Esophagus squamous epithelium (tissue), 5 donors: ENCODE measurements around the gene ASPHD2. TPM values are rescaled to one million over a fixed set of nuclear protein-coding genes. Genes with fewer than 3 reads are reported as not detected.

Experiments
- DNase-seq: peaks from one replicate; lab custom pipeline; 2025; lab: John Stamatoyannopoulos, UW
- H3K27ac ChIP-seq, 4 donors: fragments of 200-600 bp; sonication (generic); one replicate each; pipeline ENCODE4 v1.5.1; 2016 to 2019; ENCODE audit warnings: mild to moderate bottlenecking in 1 of 4
- H3K27me3 ChIP-seq, 4 donors: fragments of 200-600 bp; sonication (generic); 1 replicate in 3 of 4; 2 replicates in 1 of 4; pipeline versions ENCODE4 v1.5.1 to v1.6.0; 2017 to 2021; ENCODE audit warnings: antibody characterized with exemption in 1 of 4
- H3K36me3 ChIP-seq, 3 donors: fragments of 200-600 bp; sonication (generic); one replicate each; pipeline ENCODE4 v1.5.1; 2016 to 2019
- H3K4me1 ChIP-seq, 3 donors: fragments of 200-600 bp; sonication (generic); one replicate each; pipeline ENCODE4 v1.5.1; 2017 to 2019
- H3K4me3 ChIP-seq, 4 donors: fragments of 200-600 bp; sonication (generic); 1 replicate in 3 of 4; 2 replicates in 1 of 4; pipeline ENCODE4 v1.5.1; 2016 to 2019; ENCODE audit warnings: mild to moderate bottlenecking in 2 of 4, moderate library complexity in 1 of 4
- H3K9me3 ChIP-seq, 3 donors: fragments of 200-600 bp; sonication (generic); one replicate each; pipeline ENCODE4 v1.5.1; 2016 to 2019
- POLR2A ChIP-seq, 4 donors: fragments of 450-650 bp; IDR thresholded peaks; one replicate each; pipeline ENCODE4 v1.6.1; 2017; ENCODE audit warnings: antibody characterized with exemption in 4 of 4, mild to moderate bottlenecking in 4 of 4, moderate library complexity in 3 of 4
- WGBS, 2 donors: methylation state at CpG; one replicate each; pipeline ENCODE4 v1.1.5; 2018; 5-methylcytosine and 5-hydroxymethylcytosine counted together
- intact Hi-C: fragments of 100-400 bp; cut with DNase I; formaldehyde crosslinking; loops from one replicate; pipeline ENCODE4 v1.15.0; 2022
- total RNA-seq, 4 donors: library from RNA; depleted of rRNA; stranded (reverse); fragments of >200 nt; gene quantifications; one replicate each; pipeline ENCODE4 v1.1.0, GENCODE V29; 2016
- TF ChIP-seq, protein P1 (sequence below), 6 experiments: fragments of 450-650 bp in 4 of 6; fragments of 200-600 bp in 2 of 6; sonication (generic) in 2 of 6; IDR thresholded peaks; one replicate each; pipeline ENCODE4 v1.5.1; 2016 to 2019; ENCODE audit warnings: antibody characterized with exemption in 6 of 6, mild to moderate bottlenecking in 4 of 6, moderate library complexity in 4 of 6
- donor health status: DM: yes; HTN: yes; CAD: no.

ASPHD2 gene
- total RNA-seq, 4 donors from 2014 or later, result 1.3 to 2.1 (median 2.0) TPM

- Histone ChIP-seq H3K36me3 (no peaks in the 10 kb centered on the region), H3K4me1 (peaks cover 0 to 10% (median 0%) of the 10 kb centered on the region in 3 donors), H3K4me3 (no peak overlapping the region), H3K27me3 (peaks cover 0 to 89% (median 0%) of the 10 kb centered on the region in 4 donors), H3K9me3 (no peaks in the 10 kb centered on the region), H3K27ac (no peak overlapping the region)
- TF ChIP-seq POLR2A (IDR thresholded peaks at IDR 0.05), result no peak
- TF ChIP-seq, protein P1, sequence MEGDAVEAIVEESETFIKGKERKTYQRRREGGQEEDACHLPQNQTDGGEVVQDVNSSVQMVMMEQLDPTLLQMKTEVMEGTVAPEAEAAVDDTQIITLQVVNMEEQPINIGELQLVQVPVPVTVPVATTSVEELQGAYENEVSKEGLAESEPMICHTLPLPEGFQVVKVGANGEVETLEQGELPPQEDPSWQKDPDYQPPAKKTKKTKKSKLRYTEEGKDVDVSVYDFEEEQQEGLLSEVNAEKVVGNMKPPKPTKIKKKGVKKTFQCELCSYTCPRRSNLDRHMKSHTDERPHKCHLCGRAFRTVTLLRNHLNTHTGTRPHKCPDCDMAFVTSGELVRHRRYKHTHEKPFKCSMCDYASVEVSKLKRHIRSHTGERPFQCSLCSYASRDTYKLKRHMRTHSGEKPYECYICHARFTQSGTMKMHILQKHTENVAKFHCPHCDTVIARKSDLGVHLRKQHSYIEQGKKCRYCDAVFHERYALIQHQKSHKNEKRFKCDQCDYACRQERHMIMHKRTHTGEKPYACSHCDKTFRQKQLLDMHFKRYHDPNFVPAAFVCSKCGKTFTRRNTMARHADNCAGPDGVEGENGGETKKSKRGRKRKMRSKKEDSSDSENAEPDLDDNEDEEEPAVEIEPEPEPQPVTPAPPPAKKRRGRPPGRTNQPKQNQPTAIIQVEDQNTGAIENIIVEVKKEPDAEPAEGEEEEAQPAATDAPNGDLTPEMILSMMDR (IDR thresholded peaks at IDR 0.05), result no peak
- intact Hi-C loops, result no loop called here
- no peak for DNase-seq
- WGBS, 2 donors, result 81 to 90% methylated on average over 4 of the region's 4 CpGs
These were observed 14.7 kb upstream of the ASPHD2 start for GRCh38 chr22:26414347-26414746.

DNA sequence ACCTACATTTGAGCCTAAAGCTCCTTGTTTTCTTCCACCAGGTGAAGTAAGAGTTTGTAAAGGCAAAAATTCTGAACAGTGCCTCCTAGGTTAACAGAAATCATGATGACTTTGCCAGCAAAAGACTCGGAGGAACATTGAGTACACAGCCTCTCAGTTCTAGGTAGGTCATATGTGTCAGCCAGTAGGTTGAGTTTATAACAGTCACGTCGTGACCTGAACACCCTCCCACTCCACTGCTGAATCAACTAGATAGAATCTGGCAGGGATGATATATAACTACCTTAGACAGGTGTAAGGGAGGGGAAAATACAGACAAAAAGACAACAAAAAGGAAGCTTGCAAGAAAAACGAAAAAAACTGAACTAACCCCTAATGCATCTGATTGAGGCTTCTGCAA is 12.8 kb upstream of the ASPHD2 start:
- no peaks in the 10 kb centered on the region for H3K9me3 ChIP-seq
- TF ChIP-seq, protein P1 (IDR thresholded peaks at IDR 0.05), result no peak
- no peak for TF ChIP-seq POLR2A (IDR thresholded peaks at IDR 0.05)
- H3K27ac ChIP-seq, result no peak overlapping the region
- peaks cover 0 to 10% (median 0%) of the 10 kb centered on the region in 3 donors for H3K4me1 ChIP-seq
- 20 to 32% methylated on average over 4 of the region's 4 CpGs for WGBS, 2 donors
- H3K36me3 ChIP-seq, result no peaks in the 10 kb centered on the region
- DNase-seq, result no peak
- no peak overlapping the region for H3K4me3 ChIP-seq
- H3K27me3 ChIP-seq, result peaks cover 0 to 89% (median 0%) of the 10 kb centered on the region in 4 donors
- intact Hi-C loops, result no loop called here

DNA sequence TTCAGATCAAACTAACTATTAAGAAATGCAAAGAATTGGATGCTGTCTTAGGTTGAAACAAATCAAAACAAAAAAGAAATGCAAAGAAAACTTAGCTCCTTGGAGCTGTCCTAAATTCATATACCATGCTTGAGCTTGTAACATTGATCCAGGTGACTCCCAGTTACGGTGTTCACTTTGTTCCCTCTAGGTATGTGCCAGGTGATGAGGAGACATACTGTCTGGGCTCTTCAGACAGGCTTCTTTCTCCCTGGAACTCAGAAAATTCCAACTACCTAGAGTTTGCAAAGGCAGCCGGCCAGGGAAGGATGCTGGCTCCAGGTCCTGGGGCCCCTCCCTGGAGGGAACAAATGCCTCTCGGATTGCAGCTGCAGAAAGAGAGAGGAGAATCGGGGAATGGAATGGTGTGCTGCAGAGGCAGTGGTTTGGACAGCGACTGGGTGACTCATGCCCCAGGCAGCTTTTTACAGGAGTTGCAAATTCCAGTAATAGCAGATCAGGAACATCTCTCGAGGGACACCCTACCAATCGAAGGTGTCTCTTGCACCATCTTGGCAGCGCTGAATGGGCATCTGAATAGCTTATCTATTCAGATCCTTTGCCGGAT is 12.3 kb upstream of the ASPHD2 start:
- Histone ChIP-seq H3K4me3 (no peak overlapping the region), H3K27ac (no peak overlapping the region), H3K36me3 (no peaks in the 10 kb centered on the region), H3K4me1 (peaks cover 0 to 10% (median 0%) of the 10 kb centered on the region in 3 donors), H3K27me3 (peaks cover 0 to 86% (median 0%) of the 10 kb centered on the region in 4 donors), H3K9me3 (no peaks in the 10 kb centered on the region)
- intact Hi-C loops, result no loop called here
- TF ChIP-seq, protein P1 (IDR thresholded peaks at IDR 0.05), result no peak
- TF ChIP-seq POLR2A (IDR thresholded peaks at IDR 0.05), result no peak
- DNase-seq, result no peak
- WGBS, 2 donors, result 13 to 50% methylated on average over 1 to 7 of the region's 9 CpGs

DNA sequence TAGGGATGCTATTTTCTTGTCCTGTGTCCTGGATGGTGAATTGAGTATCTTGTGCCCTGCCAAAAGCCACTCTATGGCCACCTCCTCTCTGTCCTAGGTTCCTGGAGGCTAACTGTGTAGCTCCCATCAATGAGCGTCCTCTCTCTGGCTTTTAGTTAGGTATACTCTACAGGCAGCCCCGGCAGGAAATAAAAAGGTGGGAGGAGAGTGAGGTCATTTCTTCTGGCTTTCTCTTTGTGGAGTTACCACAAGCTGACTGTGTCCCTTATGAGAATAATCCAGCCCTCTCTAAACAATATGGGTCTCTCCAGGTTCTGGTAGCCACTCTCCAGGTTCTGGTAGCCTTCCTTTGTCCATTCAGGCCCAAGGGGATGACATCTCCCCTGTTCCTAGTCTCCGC is 11.7 kb upstream of the ASPHD2 start:
- no peak for DNase-seq
- Histone ChIP-seq H3K4me1 (peaks cover 0 to 10% (median 0%) of the 10 kb centered on the region in 3 donors), H3K4me3 (no peak overlapping the region), H3K36me3 (no peaks in the 10 kb centered on the region), H3K27me3 (peaks cover 0 to 85% (median 0%) of the 10 kb centered on the region in 4 donors), H3K27ac (no peak overlapping the region), H3K9me3 (peaks cover 0 to under 1% (median 0%) of the 10 kb centered on the region in 3 donors)
- intact Hi-C loops, result no loop called here
- 73 to 91% methylated on average over 3 of the region's 3 CpGs for WGBS, 2 donors
- TF ChIP-seq, protein P1 (IDR thresholded peaks at IDR 0.05), result no peak
- no peak for TF ChIP-seq POLR2A (IDR thresholded peaks at IDR 0.05)

GRCh38 chr22:26418620-26419019 is 10.4 kb upstream of the ASPHD2 start:
- peaks cover 0 to 83% (median 0%) of the 10 kb centered on the region in 4 donors for H3K27me3 ChIP-seq
- no peak overlapping the region for H3K4me3 ChIP-seq
- no peak overlapping the region for H3K27ac ChIP-seq
- no peak for DNase-seq
- peaks cover 0 to 10% (median 0%) of the 10 kb centered on the region in 3 donors for H3K4me1 ChIP-seq
- peaks cover 0 to 12% (median 4%) of the 10 kb centered on the region in 3 donors for H3K9me3 ChIP-seq
- TF ChIP-seq POLR2A (IDR thresholded peaks at IDR 0.05), result no peak
- TF ChIP-seq, protein P1 (IDR thresholded peaks at IDR 0.05), result no peak
- no peaks in the 10 kb centered on the region for H3K36me3 ChIP-seq
- WGBS, 2 donors, result 35 to 47% methylated on average over 3 of the region's 3 CpGs
- intact Hi-C loops, result no loop called here
